Activated CD8-positive, alpha-beta memory T cell treated with anti-CD3 and anti-CD28 coated beads for 48 hours (primary cell): Measurements from ENCODE around the gene E2F2.
A peak's percentile ranks its signal among the peaks of the same experiment; 100 is the strongest.

ENCODE experiments used
- DNase-seq, 3 experiments: peaks; one replicate each; pipeline ENCODE4 v3.0.0-alpha.2; 2020; ENCODE audit warnings: low read depth in 2 of 3, low spot score in 2 of 3

The E2F2 gene

DNA sequence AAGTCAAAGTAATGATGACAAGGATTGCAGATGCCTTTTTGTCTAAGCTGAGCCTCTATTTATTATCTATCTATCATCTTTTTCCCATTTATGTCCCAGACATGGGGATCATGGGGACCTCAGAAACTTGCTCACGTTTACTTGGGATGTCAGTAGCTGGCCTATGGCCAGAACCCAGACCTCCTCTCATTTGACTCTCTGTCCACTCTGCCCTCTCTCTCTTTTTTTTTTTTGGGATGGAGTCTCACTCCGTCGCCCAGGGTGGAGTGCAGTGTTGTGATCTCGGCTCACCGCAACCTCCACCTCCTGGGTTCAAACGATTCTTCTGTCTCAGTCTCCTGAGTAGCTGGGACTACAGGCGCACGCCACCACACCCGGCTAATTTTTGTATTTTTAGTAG lies 32.0 kb upstream of the E2F2 start:
- DNase-seq: no peak

DNA sequence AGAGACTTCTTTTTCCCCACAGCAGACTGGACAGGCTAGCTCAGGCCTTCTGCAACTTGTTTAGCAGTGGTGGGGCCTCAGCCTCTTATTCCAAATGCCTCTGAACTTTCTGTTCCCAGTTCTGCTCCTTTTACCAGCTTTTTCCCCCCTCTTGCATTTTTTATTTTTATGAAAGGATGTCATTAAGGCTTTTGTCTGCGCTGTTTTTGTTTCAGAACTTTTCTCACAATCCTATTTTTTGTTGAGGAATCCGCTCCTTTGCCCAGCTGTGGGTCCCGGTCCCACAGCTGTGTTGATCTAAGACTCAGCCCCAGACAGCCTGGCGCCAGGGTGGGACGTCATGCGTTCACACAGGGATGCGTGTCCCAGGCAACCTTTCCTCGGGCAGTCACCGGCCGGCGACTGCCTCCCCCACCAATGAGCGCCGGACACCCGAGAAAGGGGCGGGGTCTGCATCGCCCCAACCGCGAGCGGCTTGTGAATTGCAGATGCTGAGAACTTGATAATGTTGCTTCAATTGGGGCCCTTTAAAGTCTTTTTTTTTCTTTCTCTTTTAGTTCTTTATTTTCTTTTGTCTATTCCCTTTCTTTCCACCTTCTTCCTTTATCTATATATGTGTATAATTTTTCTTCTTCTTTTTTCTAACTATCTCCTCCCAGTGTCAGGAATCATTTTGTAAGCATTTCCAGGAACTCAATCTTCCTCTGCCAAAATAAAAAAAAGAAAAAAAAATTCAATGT lies 31.3 kb upstream of the E2F2 start:
- DNase-seq: no peak

DNA sequence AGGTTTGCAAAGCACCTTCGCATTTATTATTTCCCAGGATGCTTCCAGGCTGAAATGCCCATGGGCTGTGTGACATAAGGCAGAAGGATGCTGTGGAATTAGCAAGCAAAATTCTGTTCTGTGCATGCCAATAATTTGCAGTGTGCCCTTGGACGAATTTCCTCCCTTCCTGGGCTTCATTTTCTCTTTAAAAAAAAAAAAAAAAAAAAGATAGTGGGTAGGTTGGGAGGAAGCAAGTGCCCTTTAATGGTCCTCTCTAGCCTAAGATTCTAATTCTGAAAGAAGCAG lies 30.7 kb upstream of the E2F2 start:
- DNase-seq: no peak

DNA sequence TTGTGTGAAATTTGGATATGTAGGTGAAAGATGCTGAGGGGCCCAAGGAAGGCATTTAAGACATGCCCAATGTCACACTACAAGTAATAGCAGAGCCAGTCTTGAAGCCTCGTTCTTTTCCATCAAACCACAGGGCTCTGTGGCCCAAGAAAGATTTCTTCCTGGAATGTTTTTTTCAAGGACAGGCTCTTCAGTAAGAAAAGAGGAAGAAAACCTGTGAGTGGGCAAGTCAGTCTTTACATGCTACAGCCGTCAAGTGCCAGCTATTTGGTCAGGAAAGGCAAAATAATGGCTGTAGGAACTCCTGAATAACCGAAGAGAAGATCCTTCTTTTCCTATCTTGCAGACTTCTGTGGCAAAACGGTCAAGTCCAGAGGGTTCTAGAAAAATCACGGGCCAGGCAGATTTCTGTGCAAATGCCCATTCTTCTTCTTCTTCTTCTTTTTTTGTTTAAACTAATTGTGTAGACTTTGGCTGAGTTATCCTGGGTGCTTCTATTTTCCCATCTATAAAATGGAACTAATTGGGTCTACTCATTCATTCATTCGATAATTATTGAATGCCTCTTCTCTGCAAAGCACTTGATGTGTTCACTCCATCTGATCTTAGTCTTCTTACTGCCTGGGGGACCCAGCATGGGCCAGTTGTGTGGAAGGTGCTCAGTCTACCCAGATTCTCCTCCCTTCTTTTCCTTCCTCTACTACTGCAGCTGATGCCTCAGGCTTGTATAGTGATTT lies 30.2 kb upstream of the E2F2 start:
- DNase-seq: no peak

DNA sequence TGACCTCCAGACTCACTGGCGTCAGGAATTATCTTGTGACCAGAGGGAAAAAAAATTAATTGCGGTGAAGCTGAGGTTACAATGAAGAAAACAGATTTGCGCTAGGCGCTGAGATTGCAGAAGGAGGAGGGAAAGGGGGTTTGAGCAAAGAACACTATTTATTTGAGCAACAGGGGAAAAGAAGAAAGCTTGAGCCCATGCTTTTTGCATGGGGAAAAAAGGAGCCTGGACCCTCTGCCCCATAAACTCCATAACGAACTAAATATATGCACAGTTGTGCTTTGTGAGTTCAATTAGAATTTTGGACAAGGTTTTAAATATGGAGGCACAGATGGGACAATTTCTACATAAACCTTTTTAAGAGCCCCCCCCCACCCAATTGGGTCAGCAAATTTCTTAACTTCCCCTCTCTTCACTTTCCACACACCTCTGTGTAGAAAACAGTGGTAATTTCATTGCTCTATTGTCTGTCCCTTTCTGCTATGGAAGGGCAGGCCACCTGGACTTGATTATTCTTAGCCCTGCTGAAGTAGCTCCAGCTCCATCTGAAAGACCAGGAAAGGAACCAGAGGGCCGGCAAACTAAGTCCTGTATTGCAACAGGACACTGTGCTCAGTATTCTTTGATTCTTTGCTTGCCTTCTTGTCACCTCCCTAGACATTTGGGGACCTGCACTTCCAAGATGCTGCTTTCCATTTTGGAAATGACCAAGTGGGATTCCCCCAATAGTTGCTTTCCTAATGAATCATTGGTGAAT lies 29.1 kb upstream of the E2F2 start:
- no peak for DNase-seq

DNA sequence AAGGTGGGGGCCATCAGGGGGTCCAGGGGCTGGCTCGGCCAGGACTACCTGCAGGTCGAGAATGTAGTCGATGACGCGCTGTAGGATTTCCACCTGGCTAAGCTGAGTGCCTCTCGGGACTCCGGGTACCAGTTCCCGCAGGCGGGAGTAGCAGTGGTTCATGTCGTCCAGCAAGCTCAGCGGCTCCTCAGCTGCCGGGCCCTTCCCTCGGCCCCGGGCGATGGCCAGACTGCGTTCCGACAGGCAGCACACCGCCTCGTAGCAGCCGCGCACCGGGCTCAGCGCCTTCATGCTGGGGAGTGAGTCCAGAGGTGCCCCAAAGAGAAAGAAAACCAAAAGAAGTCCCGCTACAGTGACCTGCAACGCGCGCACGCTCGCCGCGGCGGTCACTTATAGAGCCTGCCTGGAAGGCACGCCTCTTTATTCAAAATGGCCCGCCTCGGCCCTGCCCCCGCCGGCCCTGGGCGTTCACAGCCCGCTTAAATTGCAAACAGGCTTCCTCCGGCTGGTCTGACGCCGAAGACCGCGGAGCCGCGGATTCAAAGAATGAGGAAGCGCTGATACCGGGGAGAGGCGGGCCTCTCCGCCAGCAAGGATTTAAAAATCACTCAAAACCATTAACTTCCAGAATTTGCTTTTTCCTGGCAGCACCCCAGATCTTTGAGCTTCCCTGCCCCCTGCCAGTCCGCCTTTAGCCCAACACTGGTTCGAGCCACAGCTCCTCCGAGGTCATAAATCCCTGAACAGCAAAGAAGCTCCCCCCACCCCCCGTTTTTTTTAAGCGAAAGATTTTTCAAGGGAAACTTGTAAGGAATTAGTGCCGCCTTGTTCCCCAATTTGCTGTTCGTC lies 28.3 kb upstream of the E2F2 start, which contains the start of gene ID3:
Gene ID3 (minus strand): TSS at position 366 of the 849 bp plus-strand sequence. CDS start 75 bp downstream, at position 291.
- peak; percentile 81 to 86 (median 83) for DNase-seq

DNA sequence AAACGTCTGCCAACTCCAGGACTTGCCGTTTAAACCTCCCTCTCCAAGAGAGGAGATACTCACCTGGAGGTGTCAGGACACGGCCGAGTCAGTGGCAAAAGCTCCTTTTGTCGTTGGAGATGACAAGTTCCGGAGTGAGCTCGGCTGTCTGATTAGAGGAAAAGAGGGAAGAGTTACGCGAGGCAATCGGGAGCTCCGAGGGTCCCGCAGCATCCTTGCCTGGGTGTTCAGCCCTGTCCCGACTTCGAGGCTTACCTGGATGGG lies 27.8 kb upstream of the E2F2 start:
- no peak for DNase-seq

DNA sequence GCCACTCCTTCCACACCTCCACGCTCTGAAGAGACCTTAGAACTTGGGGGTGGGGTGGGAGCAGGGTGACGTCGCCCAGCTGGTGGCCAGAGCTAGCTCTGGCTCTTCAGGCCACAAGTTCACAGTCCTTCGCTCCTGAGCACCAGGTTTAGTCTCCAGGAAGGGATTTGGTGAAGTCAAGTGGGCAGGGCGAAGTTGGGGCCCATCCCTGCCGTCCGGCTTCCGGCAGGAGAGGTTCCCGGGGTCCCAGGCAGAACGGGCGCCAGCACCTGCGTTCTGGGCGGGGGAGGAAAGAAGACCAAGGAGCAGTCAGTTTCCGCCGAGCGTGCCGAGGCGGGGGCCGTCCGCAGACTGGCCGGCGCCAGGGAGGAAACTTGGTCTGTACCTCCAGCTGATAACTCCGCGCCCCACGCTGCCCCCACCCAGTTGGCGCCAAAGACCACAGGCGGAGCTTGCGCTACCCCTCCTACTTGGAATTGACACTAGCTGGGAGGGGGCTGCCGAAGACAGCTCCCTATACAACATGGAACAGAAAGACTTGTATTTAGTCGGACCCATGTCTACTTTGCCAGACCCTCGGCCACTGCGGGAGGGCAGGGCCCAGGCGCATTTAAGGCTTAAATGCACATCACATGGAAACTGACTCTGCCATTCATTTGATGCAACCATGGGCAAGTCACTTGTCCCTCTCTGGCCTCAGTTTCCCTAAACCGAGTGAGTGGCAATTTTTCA lies 27.3 kb upstream of the E2F2 start:
- DNase-seq: no peak

DNA sequence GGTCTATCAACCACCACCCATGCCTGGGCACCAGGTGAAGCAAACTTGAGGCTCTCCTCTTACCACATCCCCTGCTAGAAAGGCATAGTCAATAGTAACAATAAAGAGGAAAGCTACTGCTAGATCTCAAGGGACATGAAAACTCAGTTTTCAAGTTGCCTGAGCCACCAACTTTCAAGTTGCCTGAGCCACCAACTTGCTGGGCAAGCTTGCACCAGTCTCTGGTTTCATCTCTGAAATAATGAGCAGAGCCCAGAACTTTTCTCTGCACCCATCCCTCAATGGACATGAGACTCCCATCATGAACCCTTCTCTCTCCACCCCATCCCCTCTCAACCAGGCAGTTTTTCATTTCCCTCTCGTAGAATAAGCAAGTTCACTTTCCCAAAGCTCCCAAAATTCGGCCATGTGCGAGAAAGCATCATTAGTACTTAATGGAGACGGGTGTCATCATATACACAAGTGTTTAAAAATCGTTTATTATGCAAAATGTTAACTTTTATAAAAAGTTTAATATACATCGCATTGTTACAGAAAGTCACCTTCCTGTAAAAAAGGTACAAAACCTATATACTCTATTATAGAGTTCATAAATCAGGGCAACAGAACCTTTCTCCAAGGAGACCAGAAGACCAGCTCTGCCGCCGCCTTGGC lies 26.6 kb upstream of the E2F2 start:
- DNase-seq: no peak

DNA sequence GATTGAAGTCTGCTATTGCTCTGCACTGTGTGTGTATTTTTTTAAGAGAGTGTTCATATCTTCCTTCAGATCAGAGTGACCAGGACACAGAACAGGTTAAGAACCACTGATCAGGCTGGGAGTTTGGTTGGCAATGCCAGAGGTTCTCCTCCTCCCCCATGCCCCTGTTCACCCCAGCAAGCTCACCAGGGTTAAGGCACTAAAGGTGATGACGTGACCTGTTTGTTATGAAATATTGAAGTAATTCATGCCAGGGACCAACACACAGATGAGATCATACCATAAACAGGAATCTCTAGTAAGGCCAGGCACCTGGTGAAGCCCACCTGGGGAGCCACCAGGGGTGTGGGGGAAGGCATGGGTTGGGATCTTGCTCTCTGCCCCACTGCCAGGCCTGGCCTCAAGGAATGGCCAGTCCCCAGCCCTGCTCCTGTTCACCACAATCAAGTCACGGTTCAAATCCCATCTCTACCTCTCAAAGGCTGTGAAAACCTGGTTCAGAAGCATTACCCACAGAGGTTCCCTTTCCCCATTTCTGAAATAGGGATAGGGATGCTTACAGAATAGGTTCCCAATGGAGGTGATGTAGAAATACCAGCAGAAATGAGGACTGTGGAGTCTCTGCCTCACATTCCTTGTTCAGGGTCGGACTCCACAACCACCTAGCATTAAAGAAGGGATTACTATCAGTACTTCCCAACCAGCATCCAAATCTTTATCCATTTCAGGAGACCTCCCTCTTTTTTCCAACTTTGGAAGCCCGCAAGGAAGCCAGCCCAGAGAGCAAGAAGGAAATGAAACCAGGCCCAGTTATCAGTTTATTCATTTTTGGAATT lies 25.8 kb upstream of the E2F2 start:
- DNase-seq: no peak

DNA sequence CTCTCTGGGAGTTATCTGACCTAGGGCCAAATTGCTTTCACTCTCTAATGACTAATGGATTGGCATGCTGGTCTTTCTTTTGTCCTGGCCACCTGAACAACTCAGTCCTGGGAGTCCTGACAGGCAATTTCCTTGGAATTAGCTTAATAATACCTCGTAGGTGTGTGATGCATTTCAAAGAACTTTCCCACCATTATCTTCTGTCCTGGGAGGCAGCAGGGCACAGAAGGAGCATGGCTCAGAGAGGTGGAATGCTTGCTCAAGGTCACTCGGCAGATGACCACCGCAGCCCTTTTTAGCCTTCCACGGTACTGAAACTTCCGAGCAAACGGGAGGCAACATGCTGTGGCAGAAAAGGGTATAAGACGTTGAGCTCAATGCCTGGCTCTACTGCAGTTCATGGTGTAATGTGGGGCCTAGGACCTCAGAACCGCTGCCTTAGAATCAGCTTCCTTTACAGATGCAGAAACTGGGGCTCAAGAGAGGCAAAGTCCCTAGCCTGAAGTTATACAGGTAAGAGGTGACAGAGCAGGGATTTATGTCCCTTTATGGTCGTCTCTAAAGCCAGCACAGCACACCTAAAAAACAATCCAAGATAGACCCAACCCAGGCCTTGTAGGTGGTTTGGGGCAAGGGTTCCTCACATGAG lies 25.1 kb upstream of the E2F2 start:
- DNase-seq: no peak

DNA sequence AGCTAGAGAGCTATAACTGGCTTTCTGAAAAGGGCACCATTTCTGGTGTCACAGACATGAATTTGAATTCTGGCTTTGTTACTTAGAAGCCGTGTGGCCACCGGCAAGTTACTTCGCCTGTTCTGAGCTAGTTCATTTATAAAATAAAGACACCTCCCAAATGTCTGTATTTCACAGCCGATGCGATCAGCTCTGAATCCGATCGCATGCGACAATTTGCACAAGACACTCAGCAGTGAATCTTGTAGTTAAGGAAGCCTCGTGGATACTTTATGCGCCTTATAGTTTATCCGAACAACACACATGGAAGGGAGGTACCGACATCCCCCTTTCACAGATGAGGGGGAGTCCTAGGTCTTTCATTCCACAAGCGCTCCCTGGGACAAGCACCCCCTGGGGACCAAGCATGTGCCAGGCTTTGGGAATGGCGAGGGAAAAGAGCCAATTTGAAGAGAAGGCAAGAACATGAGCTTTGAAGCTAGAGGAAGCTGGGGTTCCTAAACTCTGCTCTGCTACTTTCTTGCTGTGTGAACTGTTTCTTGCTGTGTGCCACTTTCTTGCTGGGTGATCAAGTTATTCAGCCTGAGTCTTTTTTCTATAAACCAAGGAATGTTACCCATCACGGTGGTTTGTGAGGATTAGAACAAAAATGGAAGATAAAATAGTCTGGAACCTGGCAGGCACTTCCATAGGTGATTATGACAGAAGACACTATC lies 24.4 kb upstream of the E2F2 start:
- no peak for DNase-seq

DNA sequence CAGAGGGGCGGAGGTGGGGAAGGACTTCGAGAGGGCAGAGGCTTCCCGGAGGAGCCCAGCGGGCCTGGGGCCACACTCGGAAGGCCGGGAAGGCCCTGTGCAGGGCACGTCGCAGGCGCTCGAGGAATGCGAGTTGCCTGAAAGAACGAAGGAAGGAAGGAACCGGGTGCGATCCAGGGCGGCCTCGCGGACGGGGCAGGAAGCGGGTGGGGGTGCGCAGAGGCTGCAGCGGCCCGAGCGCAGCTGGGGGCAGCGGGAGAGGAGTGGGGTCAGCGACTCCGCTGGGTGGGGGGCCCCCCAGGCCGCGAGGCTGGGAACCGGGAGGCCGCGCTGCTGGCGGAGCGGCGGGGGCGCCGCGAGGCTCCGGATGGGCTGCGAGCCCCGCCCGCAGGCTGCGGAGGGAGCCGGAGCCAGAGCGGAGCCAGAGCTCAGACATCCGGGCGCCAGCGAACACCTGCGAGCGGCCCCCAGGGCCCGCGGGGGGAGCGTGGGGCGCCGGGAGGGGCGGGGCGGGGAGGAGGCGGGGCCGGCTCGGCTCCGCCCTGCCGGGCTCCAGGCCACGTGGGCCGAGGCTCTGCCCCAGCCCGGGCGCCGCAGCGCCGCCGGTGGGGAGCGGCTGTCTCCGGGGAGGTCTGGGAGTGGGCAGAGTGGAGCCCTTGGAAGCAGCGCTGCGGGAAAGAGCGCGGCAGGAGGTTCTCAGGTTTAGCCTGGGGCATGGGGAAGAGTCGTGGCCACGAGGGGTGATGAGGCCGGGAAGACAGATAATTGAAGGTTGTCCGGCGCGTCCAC lies 23.6 kb upstream of the E2F2 start:
- peak in 2 of 3 experiments; percentile 58 to 79 for DNase-seq

DNA sequence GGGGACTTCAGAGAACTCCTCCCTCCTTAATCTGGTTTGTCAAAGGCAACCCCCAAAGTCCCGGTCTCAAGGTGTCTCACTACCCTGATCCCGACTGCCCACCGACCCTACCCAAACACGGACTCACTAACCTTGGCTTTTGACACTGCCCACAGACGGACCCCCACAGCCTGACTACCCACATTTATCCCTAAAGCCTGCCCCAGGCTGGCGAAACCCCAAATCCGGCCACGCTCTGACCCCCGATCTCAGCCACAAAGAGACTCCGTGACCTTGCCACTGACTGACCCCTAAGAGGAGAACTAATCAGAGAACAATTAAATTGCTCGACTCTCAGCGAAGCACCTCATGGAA lies 23.1 kb upstream of the E2F2 start:
- no peak for DNase-seq

DNA sequence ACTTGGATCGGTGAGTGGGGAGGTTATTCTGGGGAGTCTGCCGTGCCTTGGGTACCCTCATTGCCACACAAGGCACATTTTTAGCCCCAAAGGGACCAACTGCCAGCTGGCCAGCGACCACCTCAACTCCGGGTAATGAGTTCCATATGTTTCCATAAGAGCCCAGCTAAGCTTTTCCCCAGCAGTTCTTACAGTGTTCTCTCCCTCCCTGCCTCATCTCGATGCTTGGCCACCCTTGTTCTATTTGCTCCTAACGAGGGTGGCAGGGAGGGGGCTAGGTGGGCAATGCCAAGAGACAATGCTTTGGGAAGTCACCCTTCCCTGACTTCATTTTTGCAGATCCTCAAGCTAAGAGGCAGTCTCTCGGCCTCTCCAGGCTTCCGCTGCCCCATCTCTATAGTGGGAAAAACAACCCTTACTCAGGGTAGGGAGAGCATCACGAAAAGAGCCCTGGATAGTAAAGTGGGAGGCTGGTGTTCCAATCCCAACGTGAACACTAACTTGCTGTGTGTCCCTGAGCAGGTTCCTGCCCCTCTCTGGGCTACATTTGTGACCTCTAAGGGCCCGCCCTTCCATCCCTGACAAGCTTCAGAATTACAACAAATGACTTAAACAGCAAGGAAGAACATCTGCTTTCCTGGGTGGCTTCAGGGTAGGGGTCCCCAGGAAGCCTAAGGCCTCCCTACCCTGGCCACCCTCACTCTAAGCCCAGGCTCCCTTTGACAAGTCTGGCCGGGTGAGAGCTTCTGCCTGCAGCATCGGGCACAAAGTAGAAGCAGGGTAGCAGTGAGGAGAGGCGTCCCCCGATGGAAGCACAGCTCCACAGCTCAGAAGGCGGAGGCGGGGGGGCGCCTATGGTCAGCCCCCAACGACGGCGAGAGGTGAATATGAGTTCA lies 22.4 kb upstream of the E2F2 start:
- DNase-seq: no peak

DNA sequence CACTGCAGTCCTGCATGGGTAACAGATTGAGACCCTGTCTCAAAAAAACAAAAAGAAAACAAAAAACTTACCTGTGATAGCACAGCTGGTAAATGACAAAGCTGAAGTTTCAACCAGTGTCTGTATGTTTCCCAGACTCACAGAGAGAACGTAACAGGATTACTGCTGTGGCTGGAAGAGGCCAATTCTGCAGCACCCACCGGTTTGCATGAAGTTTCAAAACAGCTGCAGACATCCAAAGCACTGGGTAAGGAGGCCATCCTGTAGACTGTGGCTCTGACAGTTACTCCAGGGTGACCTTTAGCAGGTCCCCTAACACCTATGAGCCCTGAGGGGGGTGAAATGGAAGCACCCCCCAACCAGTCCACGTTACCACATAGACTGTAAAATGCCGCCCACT lies 20.8 kb upstream of the E2F2 start:
- DNase-seq: no peak

DNA sequence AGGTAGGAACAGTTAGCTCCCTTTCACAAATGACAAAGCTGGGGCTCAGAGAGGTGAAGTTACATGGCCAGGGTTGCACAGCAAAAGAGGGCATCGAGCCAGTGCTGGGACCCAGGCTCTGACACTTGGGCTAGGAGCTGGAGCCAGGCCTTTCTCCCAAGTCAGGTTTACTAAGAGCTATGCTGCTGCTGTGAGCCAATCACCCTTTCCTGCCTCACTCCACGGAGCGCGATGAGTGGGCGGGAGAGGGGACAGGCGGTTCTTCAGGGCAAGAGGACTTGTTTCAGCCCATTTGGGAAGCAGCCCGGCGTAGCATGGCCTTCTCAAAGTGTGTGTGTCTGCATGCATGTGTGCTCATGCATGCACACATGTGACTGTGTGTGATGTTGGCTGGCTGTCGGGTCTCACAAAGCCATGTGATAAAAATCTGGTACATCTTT lies 17.7 kb upstream of the E2F2 start:
- DNase-seq: no peak
